GM20431 (cell line): ENCODE data around the gene OVCA2.

Experiments used
- in situ Hi-C: fragments of 300-500 bp; cut with MseI, MboI; formaldehyde crosslinking; loops from one replicate; pipeline ENCODE4 v1.15.0; 2020; ENCODE audit warnings: low sequenced_read_pairs; ENCODE audit not compliant: unreplicated experiment

Gene OVCA2

GRCh38 chr17:2077040-2077439 lies 35.2 kb downstream of the OVCA2 start:
- in situ Hi-C loops = no loop called here

GRCh38 chr17:2081564-2081963 lies 39.7 kb downstream of the OVCA2 start:
- in situ Hi-C loops = no loop called here

- in situ Hi-C loops = no loop called here
Measured at GRCh38 chr17:2082003-2082781, 40.4 kb downstream of the OVCA2 start.

DNA sequence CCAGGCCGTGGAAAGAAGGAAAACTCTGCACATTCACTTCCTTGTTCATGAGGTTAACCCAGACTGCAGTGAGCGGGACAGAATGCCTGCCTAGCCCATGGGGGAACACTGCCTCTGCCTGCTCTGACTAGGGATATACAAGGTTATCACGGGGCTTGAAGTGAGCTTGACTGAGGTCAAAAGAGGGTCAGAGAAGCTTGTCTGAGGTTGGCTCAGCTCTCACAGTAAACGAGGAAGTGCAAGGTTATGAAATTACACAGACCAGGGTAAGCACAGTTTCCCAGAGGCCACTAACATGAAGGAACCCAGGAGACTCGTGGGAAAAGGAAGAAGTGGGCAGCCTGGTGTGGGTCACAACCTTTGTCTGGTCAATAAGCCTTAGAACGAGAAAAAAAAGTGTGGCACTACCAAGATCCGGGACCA lies 41.8 kb downstream of the OVCA2 start:
- in situ Hi-C loops = no loop called here

DNA sequence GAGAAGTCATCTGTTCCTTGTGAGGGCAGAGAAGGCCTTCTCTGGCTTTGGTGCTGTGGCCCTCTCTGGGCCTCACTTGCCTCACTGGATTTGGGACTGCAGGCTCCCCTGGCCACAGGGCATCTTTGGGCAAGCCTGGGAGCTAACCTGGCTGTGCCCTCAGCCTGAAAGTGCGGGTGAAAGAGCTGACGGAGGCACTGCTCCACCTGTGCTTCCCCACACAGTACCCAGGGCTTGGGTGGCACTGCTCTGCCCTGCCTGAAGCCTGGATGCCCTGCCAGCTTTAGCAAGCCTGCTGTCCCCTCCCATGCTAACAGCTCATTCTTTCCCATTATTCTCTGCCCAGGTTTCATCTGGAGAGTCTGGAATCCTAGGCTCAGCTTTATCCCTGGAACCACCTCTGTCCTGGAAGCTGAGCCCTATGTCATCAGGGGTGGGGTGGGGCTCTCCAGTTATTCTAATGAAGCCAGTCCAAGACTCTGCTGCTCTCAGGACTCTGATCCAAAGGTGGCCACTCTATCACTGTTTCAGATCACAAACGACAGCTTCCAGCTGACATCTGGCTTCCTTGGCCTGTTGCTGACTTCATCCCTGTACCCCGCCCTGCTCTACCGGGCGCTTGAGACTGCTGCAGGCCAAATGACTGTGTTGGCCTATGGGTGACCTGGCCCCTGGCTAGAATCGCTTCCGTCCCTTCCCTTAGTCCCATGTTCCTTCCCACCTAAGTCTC lies 42.4 kb downstream of the OVCA2 start:
- in situ Hi-C loops = no loop called here

- in situ Hi-C loops = no loop called here
Measured at GRCh38 chr17:2084766-2085647, 43.2 kb downstream of the OVCA2 start.

DNA sequence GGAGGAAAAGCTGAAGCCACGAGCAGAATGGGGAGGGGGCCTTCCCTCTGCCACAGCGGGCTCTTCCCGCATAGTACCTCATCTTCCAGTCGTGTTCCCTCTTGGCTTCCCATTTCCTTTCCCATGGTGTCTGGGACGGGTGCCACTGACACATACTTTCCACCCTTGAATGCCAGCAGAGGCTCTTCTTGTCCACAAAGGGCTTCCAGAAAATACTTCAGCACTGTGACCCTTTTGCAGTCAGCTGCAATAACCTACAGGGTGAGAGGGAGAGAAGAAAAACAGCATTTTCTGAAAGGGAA lies 43.8 kb downstream of the OVCA2 start:
- in situ Hi-C loops = no loop called here

- in situ Hi-C loops = no loop called here
Measured at GRCh38 chr17:2086306-2086705, 44.5 kb downstream of the OVCA2 start.

DNA sequence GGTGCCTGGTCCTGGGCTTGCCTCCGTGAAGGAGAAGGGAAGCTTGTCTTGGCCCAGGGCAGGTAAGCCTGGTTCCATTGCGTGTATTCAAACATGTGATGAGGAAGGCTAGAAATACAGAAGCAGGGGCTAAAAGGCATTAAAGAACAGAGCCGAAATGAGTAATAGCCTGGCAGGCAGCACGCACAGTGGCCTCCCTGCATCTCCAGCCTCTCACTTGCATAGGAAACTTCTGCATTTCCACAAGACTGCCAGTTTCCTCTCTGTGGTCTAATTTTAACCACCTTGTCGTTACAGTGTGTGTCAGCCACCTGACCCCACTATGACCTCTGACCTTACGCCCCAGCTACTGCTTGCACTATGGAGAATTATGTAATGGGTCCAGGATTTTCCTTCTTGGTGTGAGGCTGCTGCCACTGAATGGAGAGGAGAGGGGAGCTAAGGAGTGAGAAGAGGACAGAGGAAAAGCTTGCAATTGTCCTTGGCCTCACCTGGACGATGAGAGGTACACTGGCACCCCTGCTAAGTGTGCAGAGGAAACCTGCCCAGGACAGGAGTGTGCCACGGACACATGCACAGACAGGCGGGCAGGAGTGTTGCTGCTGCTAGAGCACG lies 45.9 kb downstream of the OVCA2 start:
- in situ Hi-C loops = no loop called here

GRCh38 chr17:2089021-2089422 lies 47.2 kb downstream of the OVCA2 start:
- in situ Hi-C loops = no loop called here

DNA sequence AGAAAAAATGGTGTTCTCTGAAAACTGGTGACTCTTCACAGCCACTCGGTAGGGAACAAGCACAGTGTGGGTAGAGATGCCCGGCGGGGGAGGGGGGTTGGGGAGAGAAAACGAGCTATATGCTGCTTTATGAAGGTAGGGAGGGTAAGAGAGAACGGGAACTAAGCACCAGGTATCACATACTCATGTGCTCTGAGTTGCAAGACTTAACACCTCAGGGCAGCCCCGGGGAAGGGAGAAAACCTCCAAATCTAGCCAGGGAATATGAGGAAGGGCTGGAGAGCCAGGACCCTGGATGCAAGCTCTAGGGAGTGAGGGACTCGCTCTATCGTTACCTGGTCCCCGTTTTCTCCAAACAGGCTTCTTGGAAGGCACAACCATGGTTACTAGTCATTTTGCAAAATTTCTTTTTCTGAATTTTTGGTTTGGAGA lies 48.4 kb downstream of the OVCA2 start:
- in situ Hi-C loops = no loop called here

DNA sequence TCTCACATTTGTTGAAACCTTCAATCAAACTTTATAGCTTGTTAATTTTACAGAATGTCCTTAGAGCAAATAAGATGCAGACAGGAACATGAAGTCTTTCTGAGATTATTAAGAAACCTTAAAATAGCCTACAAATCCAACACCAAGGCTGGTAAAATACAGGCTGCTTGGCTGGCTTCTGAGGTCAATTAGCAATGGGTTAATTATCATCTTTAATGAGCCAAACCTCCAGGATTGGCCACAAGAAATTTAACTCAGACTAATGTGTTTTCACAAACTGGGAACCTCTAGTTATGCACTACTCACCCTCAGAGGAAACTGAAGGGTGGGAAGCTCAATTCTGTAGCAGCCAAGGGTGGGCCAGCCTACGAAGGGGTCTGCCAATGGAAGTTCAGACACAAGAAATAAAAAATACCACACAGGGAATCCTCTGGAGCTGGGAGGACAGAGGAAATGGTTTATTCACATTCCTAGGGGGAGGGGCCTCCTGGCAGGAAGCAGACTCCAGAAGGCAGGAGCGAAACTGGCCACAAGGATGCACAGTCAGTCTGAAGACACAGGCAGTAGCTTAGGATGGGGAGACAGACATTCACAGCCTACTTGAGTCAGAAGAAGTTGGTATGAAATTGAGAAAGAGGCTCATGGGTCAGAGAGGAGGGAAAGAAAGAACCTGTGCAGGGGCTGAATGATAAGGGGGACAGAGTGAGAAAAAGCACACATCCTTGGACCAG lies 49.1 kb downstream of the OVCA2 start:
- in situ Hi-C loops = no loop called here

GRCh38 chr17:2092253-2092652 lies 50.4 kb downstream of the OVCA2 start:
- in situ Hi-C loops = no loop called here
